Astrocyte (in vitro differentiated cells and primary cell): ENCODE data around the gene DLG3. TPM values are rescaled to one million over a fixed set of nuclear protein-coding genes. Genes with fewer than 3 reads are reported as not detected.

Source experiments
- DNase-seq: peaks from one replicate; pipeline ENCODE4 v3.0.0-alpha.2; 2010; ENCODE audit warnings: low read depth
- FAIRE-seq: peaks from 2 replicates; lab custom pipeline; 2011; peaks lifted over from hg19 to GRCh38; lab: Jason Lieb, UNC
- H2AFZ ChIP-seq: 2 replicates; pipeline ENCODE4 v1.6.0; 2012; ENCODE audit warnings: low read depth, low read length, inconsistent platforms
- H3K27ac ChIP-seq: 2 replicates; pipeline ENCODE4 v1.5.1; 2011; ENCODE audit warnings: low read depth, low read length, inconsistent platforms
- H3K27me3 ChIP-seq: 2 replicates; pipeline ENCODE4 v1.6.0; 2011; ENCODE audit warnings: low read length, inconsistent platforms; ENCODE audit not compliant: insufficient read depth
- H3K36me3 ChIP-seq: 2 replicates; pipeline ENCODE4 v1.5.1; 2011; ENCODE audit warnings: low read length, inconsistent platforms; ENCODE audit not compliant: insufficient read depth
- H3K4me1 ChIP-seq: 2 replicates; pipeline ENCODE4 v1.5.1; 2011; ENCODE audit warnings: low read length, inconsistent platforms; ENCODE audit not compliant: insufficient read depth
- H3K4me2 ChIP-seq: 2 replicates; pipeline ENCODE4 v1.6.0; 2012; ENCODE audit warnings: low read length, inconsistent platforms
- H3K4me3 ChIP-seq: 2 replicates; pipeline ENCODE4 v1.5.1; 2011; ENCODE audit warnings: low read depth, mild to moderate bottlenecking, low read length, inconsistent platforms; ENCODE audit not compliant: insufficient read depth
- H3K79me2 ChIP-seq: 2 replicates; pipeline ENCODE4 v1.6.0; 2012; ENCODE audit warnings: mild to moderate bottlenecking, low read length, inconsistent platforms; ENCODE audit not compliant: insufficient read depth
- H3K9ac ChIP-seq: 2 replicates; pipeline ENCODE4 v1.6.0; 2012; ENCODE audit warnings: mild to moderate bottlenecking, low read length, inconsistent platforms
- H3K9me3 ChIP-seq: 2 replicates; pipeline ENCODE4 v1.5.1; 2012; ENCODE audit warnings: low read depth, mild to moderate bottlenecking, low read length, inconsistent platforms; ENCODE audit not compliant: insufficient read depth
- H4K20me1 ChIP-seq: 2 replicates; pipeline ENCODE4 v1.6.0; 2012; ENCODE audit warnings: low read length, inconsistent platforms; ENCODE audit not compliant: insufficient read depth
- H3K27ac Mint-ChIP-seq: one replicate; pipeline ENCODE4 v1.8.0; 2021; ENCODE audit warnings: mild to moderate bottlenecking, mixed read lengths; ENCODE audit not compliant: unreplicated experiment
- H3K27me3 Mint-ChIP-seq: one replicate; pipeline ENCODE4 v1.8.0; 2021; ENCODE audit warnings: low read depth, mixed read lengths; ENCODE audit not compliant: unreplicated experiment
- H3K36me3 Mint-ChIP-seq: one replicate; pipeline ENCODE4 v1.8.0; 2021; ENCODE audit warnings: low read depth, mixed read lengths; ENCODE audit not compliant: unreplicated experiment
- H3K4me1 Mint-ChIP-seq: one replicate; pipeline ENCODE4 v1.8.0; 2021; ENCODE audit warnings: low read depth, mixed read lengths; ENCODE audit not compliant: unreplicated experiment
- H3K4me3 Mint-ChIP-seq: one replicate; pipeline ENCODE4 v1.8.0; 2021; ENCODE audit warnings: mild to moderate bottlenecking, moderate library complexity, mixed read lengths; ENCODE audit not compliant: unreplicated experiment
- H3K9me3 Mint-ChIP-seq: one replicate; pipeline ENCODE4 v1.8.0; 2021; ENCODE audit warnings: mild to moderate bottlenecking, mixed read lengths; ENCODE audit not compliant: unreplicated experiment
- CTCF ChIP-seq: IDR thresholded peaks from 2 replicates; pipeline ENCODE4 v1.5.1; 2011; ENCODE audit warnings: low read depth, mild to moderate bottlenecking, inconsistent platforms, low read length, moderate library complexity; ENCODE audit not compliant: insufficient read depth
- EZH2 ChIP-seq: IDR thresholded peaks from 2 replicates; pipeline ENCODE4 v1.6.1; 2012; ENCODE audit warnings: mild to moderate bottlenecking, low read length, inconsistent platforms; ENCODE audit not compliant: insufficient read depth
- total RNA-seq: library from RNA; stranded (reverse); gene quantifications from 2 replicates; pipeline ENCODE4 v1.2.1, GENCODE V29; 2021

The DLG3 gene
- total RNA-seq, 1 donor from 2014 or later = 15.2 TPM

GRCh38 chrX:70454441-70455365, 10.1 kb downstream of the DLG3 start:
- H3K36me3 ChIP-seq = no peaks in the 10 kb centered on the region
- TF ChIP-seq CTCF (peak; percentile 74), EZH2 (no peak)
- DNase-seq (peak; percentile 23), FAIRE-seq (peak; percentile 47)
- no peaks in the 10 kb centered on the region for H3K9me3 ChIP-seq
- peak overlapping the region; percentile 86 for H3K4me3 Mint-ChIP-seq
- H3K27ac ChIP-seq = no peak overlapping the region
- no peaks in the 10 kb centered on the region for H3K4me1 Mint-ChIP-seq
- peaks cover 6% of the 10 kb centered on the region for H3K27me3 Mint-ChIP-seq
- no peaks in the 10 kb centered on the region for H3K4me1 ChIP-seq
- H3K36me3 Mint-ChIP-seq = no peaks in the 10 kb centered on the region
- H3K9me3 Mint-ChIP-seq = no peaks in the 10 kb centered on the region
- H3K27ac Mint-ChIP-seq = peak overlapping the region; percentile 44
- peak overlapping the region; percentile 57 for H3K4me3 ChIP-seq
- H3K9ac ChIP-seq = peak overlapping the region; percentile 72
- no peaks in the 10 kb centered on the region for H3K79me2 ChIP-seq
- H3K27me3 ChIP-seq = no peaks in the 10 kb centered on the region
- H4K20me1 ChIP-seq = no peaks in the 10 kb centered on the region
- H3K4me2 ChIP-seq = peak overlapping the region; percentile 91
- peak overlapping the region; percentile 63 for H2AFZ ChIP-seq

- DNase-seq = no peak
- H3K79me2 ChIP-seq = no peaks in the 10 kb centered on the region
- no peak for FAIRE-seq
- H3K4me2 ChIP-seq = peak overlapping the region; percentile 91
- H3K4me3 ChIP-seq = peak overlapping the region; percentile 57
- Mint-ChIP-seq H3K4me1 (no peaks in the 10 kb centered on the region), H3K27me3 (peaks cover 2% of the 10 kb centered on the region), H3K9me3 (no peaks in the 10 kb centered on the region), H3K4me3 (peak overlapping the region; percentile 86), H3K36me3 (peaks cover 2% of the 10 kb centered on the region), H3K27ac (no peak overlapping the region)
- H3K36me3 ChIP-seq = no peaks in the 10 kb centered on the region
- no peak overlapping the region for H3K27ac ChIP-seq
- H2AFZ ChIP-seq = peak overlapping the region; percentile 56
- H4K20me1 ChIP-seq = no peaks in the 10 kb centered on the region
- no peaks in the 10 kb centered on the region for H3K9me3 ChIP-seq
- H3K9ac ChIP-seq = peak overlapping the region; percentile 72
- H3K4me1 ChIP-seq = no peaks in the 10 kb centered on the region
- no peak for TF ChIP-seq EZH2
- TF ChIP-seq CTCF = no peak
- H3K27me3 ChIP-seq = no peaks in the 10 kb centered on the region
Observed at GRCh38 chrX:70455366-70456202, 10.9 kb downstream of the DLG3 start.
